Heart left ventricle (tissue), 13 donors: Measurements from ENCODE around the gene HUNK.

Experiments used
- POLR2A ChIP-seq, 2 donors: fragments of 450-650 bp; IDR thresholded peaks; one replicate each; pipeline ENCODE4 v1.6.1; 2017; ENCODE audit warnings: antibody characterized with exemption in 2 of 2, mild to moderate bottlenecking in 2 of 2, moderate library complexity in 2 of 2
- TF ChIP-seq, protein P1 (sequence below), 12 donors: fragments of 200-600 bp; sonication (generic) in 4 of 12; IDR thresholded peaks; one replicate each; pipeline versions ENCODE4 v1.5.0 to v1.8.0; 2018 to 2022; ENCODE audit warnings: antibody characterized with exemption in 12 of 12, mild to moderate bottlenecking in 5 of 12
- donor health status: ischemic (EF 13 %, LVEDD 7.1; RV severe dilation, severe dysfunction).
- donor health status: DM: no; HTN: yes; CAD: no.
- donor health status: DM: no; HTN: no; CAD: no.
- donor health status: ischemic (EF 25% LVEDD 6.9; RV normal size, moderate dysfunction).
- donor health status: ischemic (EF 25% LVEDD 5.7; RV mildly dilated, moderate dysfunction).
- donor health status: ischemic (EF 35%, LVEDD 5.7; RV mildly dilated, moderate dysfunction).
- donor health status: nonischemic (EF 11% LVEDD 7.7; RV severe dilation, severe dysfunction).
- donor health status: DM: yes; HTN: yes; CAD: no.
- donor health status: PGD.
- donor health status: ischemic (EF 29% LVEDD 5.4; RV normal size, mild dysfunction).
- donor health status: nonischemic (EF 23%, LVEDD 6.1; RV moderate dilation, normal function).

DNA sequence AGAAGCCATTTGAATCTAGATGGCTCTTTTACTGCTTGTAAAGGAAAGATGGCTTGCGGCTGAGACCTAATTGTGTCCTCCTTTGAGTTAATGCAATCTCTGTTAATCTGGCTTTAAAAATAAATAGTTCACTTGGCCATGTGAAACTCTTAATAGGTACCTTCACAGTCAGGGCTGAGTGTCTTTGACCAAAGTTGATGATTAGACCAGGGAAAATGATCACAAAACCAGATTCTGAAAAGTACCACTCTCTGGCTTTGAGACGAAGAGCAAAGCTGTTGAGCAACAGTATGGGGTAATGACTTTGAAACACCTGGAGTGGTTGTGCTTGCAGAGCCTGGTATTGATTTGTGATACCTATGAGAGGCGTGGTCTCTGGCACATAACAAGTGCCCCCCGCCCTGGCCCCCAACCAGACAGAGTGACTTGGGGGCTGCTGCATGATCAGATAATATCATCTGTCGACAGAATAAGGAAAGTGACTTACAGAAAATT lies 4.7 kb downstream of the HUNK start:
- TF ChIP-seq, protein P1, sequence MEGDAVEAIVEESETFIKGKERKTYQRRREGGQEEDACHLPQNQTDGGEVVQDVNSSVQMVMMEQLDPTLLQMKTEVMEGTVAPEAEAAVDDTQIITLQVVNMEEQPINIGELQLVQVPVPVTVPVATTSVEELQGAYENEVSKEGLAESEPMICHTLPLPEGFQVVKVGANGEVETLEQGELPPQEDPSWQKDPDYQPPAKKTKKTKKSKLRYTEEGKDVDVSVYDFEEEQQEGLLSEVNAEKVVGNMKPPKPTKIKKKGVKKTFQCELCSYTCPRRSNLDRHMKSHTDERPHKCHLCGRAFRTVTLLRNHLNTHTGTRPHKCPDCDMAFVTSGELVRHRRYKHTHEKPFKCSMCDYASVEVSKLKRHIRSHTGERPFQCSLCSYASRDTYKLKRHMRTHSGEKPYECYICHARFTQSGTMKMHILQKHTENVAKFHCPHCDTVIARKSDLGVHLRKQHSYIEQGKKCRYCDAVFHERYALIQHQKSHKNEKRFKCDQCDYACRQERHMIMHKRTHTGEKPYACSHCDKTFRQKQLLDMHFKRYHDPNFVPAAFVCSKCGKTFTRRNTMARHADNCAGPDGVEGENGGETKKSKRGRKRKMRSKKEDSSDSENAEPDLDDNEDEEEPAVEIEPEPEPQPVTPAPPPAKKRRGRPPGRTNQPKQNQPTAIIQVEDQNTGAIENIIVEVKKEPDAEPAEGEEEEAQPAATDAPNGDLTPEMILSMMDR (IDR thresholded peaks at IDR 0.05), result no peak
- no peak for TF ChIP-seq POLR2A (IDR thresholded peaks at IDR 0.05)
